A673 (cell line): ENCODE data around the gene HPSE2. TPM values are rescaled to one million over a fixed set of nuclear protein-coding genes. Genes with fewer than 3 reads are reported as not detected.

ENCODE experiments used
- BruUV-seq: library from RNA; stranded (reverse); fragments of 400-500 nt; replicated peaks from 2 replicates; lab custom pipeline; 2021; lab: Mats Ljungman, UMichigan
- CTCF ChIA-PET: fragments of 300-600 bp; sonication (Branson Sonifier 250); formaldehyde crosslinking; loops from one replicate; lab custom pipeline; 2022; ENCODE audit warnings: antibody characterized with exemption; lab: Charles Lee
- POLR2A ChIA-PET: fragments of 300-600 bp; sonication (Branson Sonifier 250); formaldehyde crosslinking; loops from one replicate; lab custom pipeline; 2022; ENCODE audit warnings: antibody characterized with exemption; ENCODE audit not compliant: low non-redundant PET; lab: Charles Lee
- DNase-seq: peaks from one replicate; pipeline ENCODE4 v3.0.0-alpha.2; 2015; ENCODE audit warnings: low spot score
- H3K27ac ChIP-seq: fragments of 200-600 bp; sonication (generic); 2 replicates; pipeline ENCODE4 v1.5.1; 2016; ENCODE audit warnings: mixed run types, low read depth, mild to moderate bottlenecking, mixed read lengths, antibody characterized with exemption, low read length; ENCODE audit not compliant: poor library complexity, severe bottlenecking
- H3K27me3 ChIP-seq: fragments of 200-600 bp; sonication (generic); replicated peaks from 2 replicates; pipeline ENCODE4 v1.6.1; 2017; ENCODE audit warnings: mixed run types, low read depth, mild to moderate bottlenecking, mixed read lengths, antibody characterized with exemption, low read length; ENCODE audit not compliant: insufficient read depth, poor library complexity
- H3K36me3 ChIP-seq: fragments of 200-600 bp; sonication (generic); 2 replicates; pipeline ENCODE4 v1.6.1; 2016; ENCODE audit warnings: mixed run types, mild to moderate bottlenecking, mixed read lengths, antibody characterized with exemption, low read length; ENCODE audit not compliant: insufficient read depth, poor library complexity, severe bottlenecking
- H3K4me1 ChIP-seq: fragments of 200-600 bp; sonication (generic); 2 replicates; pipeline ENCODE4 v1.6.1; 2017; ENCODE audit warnings: mixed run types, mild to moderate bottlenecking, mixed read lengths, antibody characterized with exemption, low read length; ENCODE audit not compliant: insufficient read depth, poor library complexity, severe bottlenecking
- H3K4me3 ChIP-seq: fragments of 200-600 bp; sonication (generic); 2 replicates; pipeline ENCODE4 v1.5.1; 2016; ENCODE audit warnings: low read depth, mixed run types, mild to moderate bottlenecking, mixed read lengths, low read length; ENCODE audit not compliant: poor library complexity, severe bottlenecking
- H3K9me3 ChIP-seq: fragments of 200-600 bp; sonication (generic); 2 replicates; pipeline ENCODE4 v1.6.1; 2016; ENCODE audit warnings: mixed run types, low read depth, mild to moderate bottlenecking, mixed read lengths, antibody characterized with exemption, low read length; ENCODE audit not compliant: poor library complexity, severe bottlenecking
- EZH2 ChIP-seq: fragments of 200-600 bp; sonication (generic); IDR thresholded peaks from 2 replicates; pipeline ENCODE4 v1.6.1; 2017; ENCODE audit warnings: borderline replicate concordance, low read depth, mild to moderate bottlenecking, mixed read lengths, antibody characterized with exemption, low read length; ENCODE audit not compliant: poor library complexity, severe bottlenecking
- intact Hi-C: fragments of 100-400 bp; cut with micrococcal nuclease; formaldehyde crosslinking; loops from one replicate; pipeline ENCODE4 v1.10.0; 2022; ENCODE audit not compliant: unreplicated experiment
- total RNA-seq: library from RNA; stranded (reverse); gene quantifications from 2 replicates; pipeline ENCODE4 v1.2.3, GENCODE V29; 2021
- TF ChIP-seq, protein P1 (sequence below): fragments of 300-800, 200-600 bp; sonication (generic); conservative IDR thresholded peaks from 2 replicates; pipeline ENCODE4 v1.5.1; 2017; ENCODE audit warnings: low read depth, mild to moderate bottlenecking, antibody characterized with exemption, low read length, moderate library complexity, mixed read lengths

The HPSE2 gene
- total RNA-seq, 1 experiment from 2014 or later = not detected

DNA sequence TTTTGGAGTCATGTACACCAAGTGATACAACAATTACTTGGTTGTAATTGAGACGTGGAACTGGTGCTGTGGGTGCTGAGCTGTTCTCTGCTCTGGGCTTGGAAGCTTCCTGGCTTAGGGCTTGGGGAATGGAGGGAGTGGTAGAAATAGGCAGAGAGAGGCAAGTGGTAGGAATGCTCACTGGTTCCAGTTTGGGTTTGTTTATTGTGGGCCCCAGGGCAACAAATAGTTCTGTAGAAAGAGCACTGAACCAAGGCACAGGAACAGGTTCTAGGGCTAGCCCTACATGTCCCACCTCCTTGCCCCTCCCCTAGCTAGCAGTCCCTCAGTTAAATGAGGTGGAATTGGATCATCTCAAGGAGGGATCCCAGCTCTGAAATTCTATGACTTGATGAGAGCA lies 622.2 kb downstream of the HPSE2 start:
- H3K9me3 ChIP-seq = no peaks in the 10 kb centered on the region
- H3K27me3 ChIP-seq = no peaks in the 10 kb centered on the region
- TF ChIP-seq EZH2 = no peak
- TF ChIP-seq, protein P1, sequence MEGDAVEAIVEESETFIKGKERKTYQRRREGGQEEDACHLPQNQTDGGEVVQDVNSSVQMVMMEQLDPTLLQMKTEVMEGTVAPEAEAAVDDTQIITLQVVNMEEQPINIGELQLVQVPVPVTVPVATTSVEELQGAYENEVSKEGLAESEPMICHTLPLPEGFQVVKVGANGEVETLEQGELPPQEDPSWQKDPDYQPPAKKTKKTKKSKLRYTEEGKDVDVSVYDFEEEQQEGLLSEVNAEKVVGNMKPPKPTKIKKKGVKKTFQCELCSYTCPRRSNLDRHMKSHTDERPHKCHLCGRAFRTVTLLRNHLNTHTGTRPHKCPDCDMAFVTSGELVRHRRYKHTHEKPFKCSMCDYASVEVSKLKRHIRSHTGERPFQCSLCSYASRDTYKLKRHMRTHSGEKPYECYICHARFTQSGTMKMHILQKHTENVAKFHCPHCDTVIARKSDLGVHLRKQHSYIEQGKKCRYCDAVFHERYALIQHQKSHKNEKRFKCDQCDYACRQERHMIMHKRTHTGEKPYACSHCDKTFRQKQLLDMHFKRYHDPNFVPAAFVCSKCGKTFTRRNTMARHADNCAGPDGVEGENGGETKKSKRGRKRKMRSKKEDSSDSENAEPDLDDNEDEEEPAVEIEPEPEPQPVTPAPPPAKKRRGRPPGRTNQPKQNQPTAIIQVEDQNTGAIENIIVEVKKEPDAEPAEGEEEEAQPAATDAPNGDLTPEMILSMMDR = no peak
- no peak for DNase-seq
- H3K4me1 ChIP-seq = no peaks in the 10 kb centered on the region
- intact Hi-C loops = no loop called here
- no peaks in the 10 kb centered on the region for H3K36me3 ChIP-seq
- H3K27ac ChIP-seq = no peak overlapping the region
- CTCF ChIA-PET = no interaction called here
- no TSS peak for BruUV-seq
- POLR2A ChIA-PET = no interaction called here
- H3K4me3 ChIP-seq = no peak overlapping the region

DNA sequence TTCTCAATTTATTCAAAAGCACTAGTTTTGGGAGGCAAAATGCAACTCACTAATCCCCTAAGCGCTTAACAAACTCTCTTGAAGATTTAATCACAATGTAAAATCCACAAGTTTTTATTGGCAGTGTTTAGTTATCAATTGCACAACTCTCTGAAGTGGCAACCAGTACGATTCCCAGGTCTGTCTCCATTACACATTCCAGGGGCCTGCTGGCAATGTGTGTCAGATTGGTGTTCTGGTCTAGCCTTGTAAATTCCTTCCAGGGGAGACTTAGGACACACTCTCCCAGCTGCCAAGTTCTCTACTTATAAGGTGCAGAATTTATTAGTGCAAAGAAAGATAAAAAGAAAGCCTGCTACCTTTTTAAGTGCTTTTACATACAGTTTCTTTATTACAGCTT lies 624.2 kb downstream of the HPSE2 start:
- Histone ChIP-seq H3K4me3 (no peak overlapping the region), H3K27me3 (peaks cover 7% of the 10 kb centered on the region), H3K4me1 (no peaks in the 10 kb centered on the region), H3K27ac (no peak overlapping the region), H3K9me3 (no peaks in the 10 kb centered on the region), H3K36me3 (no peaks in the 10 kb centered on the region)
- intact Hi-C loops = no loop called here
- TF ChIP-seq, protein P1 = no peak
- TF ChIP-seq EZH2 = no peak
- peak; percentile 1 for DNase-seq
- no TSS peak for BruUV-seq
- POLR2A ChIA-PET = no interaction called here
- CTCF ChIA-PET = no interaction called here

DNA sequence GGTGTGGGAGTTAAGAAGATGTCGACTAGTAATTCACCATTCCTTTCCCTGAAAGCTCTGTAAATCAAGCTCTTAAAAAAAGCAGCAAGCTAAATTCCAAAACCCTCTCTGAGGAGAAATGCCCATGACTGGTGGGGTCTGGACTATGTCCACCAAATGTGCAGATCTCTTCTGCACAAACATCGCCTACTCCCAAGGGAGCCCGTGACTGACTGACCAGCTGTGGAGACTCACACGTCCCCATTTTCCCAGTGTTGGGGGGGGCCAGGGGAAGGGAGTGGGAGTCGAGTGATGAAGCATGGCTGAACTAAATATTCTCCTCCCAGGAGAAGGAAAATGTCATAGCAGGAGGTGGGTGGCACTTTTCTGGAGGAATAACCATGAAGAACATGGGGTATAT lies 624.8 kb downstream of the HPSE2 start:
- Histone ChIP-seq H3K4me1 (no peaks in the 10 kb centered on the region), H3K36me3 (no peaks in the 10 kb centered on the region), H3K4me3 (no peak overlapping the region), H3K27me3 (peaks cover 13% of the 10 kb centered on the region), H3K9me3 (no peaks in the 10 kb centered on the region), H3K27ac (no peak overlapping the region)
- DNase-seq = no peak
- TF ChIP-seq, protein P1 = no peak
- no peak for TF ChIP-seq EZH2
- CTCF ChIA-PET = no interaction called here
- POLR2A ChIA-PET = no interaction called here
- BruUV-seq = no TSS peak
- intact Hi-C loops = no loop called here
